Neural progenitor cell (in vitro differentiated cells): ENCODE results near the gene PRELP. TPM values are rescaled to one million over a fixed set of nuclear protein-coding genes. Genes with fewer than 3 reads are reported as not detected.
A peak's percentile ranks its signal among the peaks of the same experiment; 100 is the strongest.

ENCODE experiments used
- DNase-seq: peaks from one replicate; pipeline ENCODE4 v3.0.0-alpha.2; 2016; ENCODE audit warnings: low spot score
- H2AFZ ChIP-seq: fragments of 200-600 bp; sonication (generic); replicated peaks from 2 replicates; pipeline ENCODE4 v1.6.1; 2016; ENCODE audit warnings: antibody characterized with exemption
- H3F3A ChIP-seq: fragments of 200-600 bp; sonication (generic); 2 replicates; pipeline ENCODE4 v1.6.1; 2016; ENCODE audit warnings: antibody characterized with exemption, low read depth
- H3K27ac ChIP-seq: fragments of 200-600 bp; sonication (generic); 2 replicates; pipeline ENCODE4 v1.5.1; 2016; ENCODE audit warnings: mild to moderate bottlenecking
- H3K27me3 ChIP-seq: fragments of 200-600 bp; sonication (generic); 2 replicates; pipeline ENCODE4 v1.6.1; 2016; ENCODE audit warnings: mild to moderate bottlenecking, moderate library complexity
- H3K36me3 ChIP-seq: fragments of 200-600 bp; sonication (generic); 2 replicates; pipeline ENCODE4 v1.5.1; 2016
- H3K4me1 ChIP-seq: fragments of 200-600 bp; sonication (generic); 2 replicates; pipeline ENCODE4 v1.6.1; 2016; ENCODE audit warnings: mixed run types
- H3K4me2 ChIP-seq: fragments of 200-600 bp; sonication (generic); 2 replicates; pipeline ENCODE4 v1.6.1; 2016
- H3K4me3 ChIP-seq: fragments of 200-600 bp; sonication (generic); 2 replicates; pipeline ENCODE4 v1.5.1; 2016
- H3K79me2 ChIP-seq: fragments of 200-600 bp; sonication (generic); 2 replicates; pipeline ENCODE4 v1.6.1; 2016; ENCODE audit warnings: low read depth
- H3K9ac ChIP-seq: fragments of 200-600 bp; sonication (generic); 2 replicates; pipeline ENCODE4 v1.6.1; 2016
- H3K9me3 ChIP-seq: fragments of 200-600 bp; sonication (generic); 2 replicates; pipeline ENCODE4 v1.5.1; 2016; ENCODE audit warnings: low read depth
- H4K20me1 ChIP-seq: fragments of 200-600 bp; sonication (generic); 2 replicates; pipeline ENCODE4 v1.6.1; 2016; ENCODE audit warnings: low read depth
- H3K27ac Mint-ChIP-seq: 3 replicates; pipeline ENCODE4 v1.8.0; 2021; ENCODE audit warnings: mixed read lengths
- H3K27me3 Mint-ChIP-seq: 2 replicates; pipeline ENCODE4 v1.8.0; 2022; ENCODE audit warnings: low read depth, mild to moderate bottlenecking, inconsistent platforms, moderate library complexity, mixed read lengths; ENCODE audit not compliant: insufficient read depth
- H3K36me3 Mint-ChIP-seq: 3 replicates; pipeline ENCODE4 v1.8.0; 2021; ENCODE audit warnings: mixed read lengths
- H3K4me1 Mint-ChIP-seq: 3 replicates; pipeline ENCODE4 v1.8.0; 2021; ENCODE audit warnings: mixed read lengths
- H3K4me3 Mint-ChIP-seq: 3 replicates; pipeline ENCODE4 v1.8.0; 2021; ENCODE audit warnings: mild to moderate bottlenecking, moderate library complexity, mixed read lengths
- H3K9me3 Mint-ChIP-seq: 3 replicates; pipeline ENCODE4 v1.8.0; 2020; ENCODE audit warnings: mixed read lengths
- CTCF ChIP-seq: fragments of 200-600 bp; sonication (generic); IDR thresholded peaks from 2 replicates; pipeline ENCODE4 v1.5.1; 2017; ENCODE audit warnings: antibody characterized with exemption, mild to moderate bottlenecking
- EZH2 ChIP-seq: fragments of 200-600 bp; sonication (generic); IDR thresholded peaks from 2 replicates; pipeline ENCODE4 v1.6.1; 2017; ENCODE audit warnings: antibody characterized with exemption, mild to moderate bottlenecking, moderate library complexity
- EZH2phosphoT487 ChIP-seq: fragments of 200-600 bp; sonication (generic); IDR thresholded peaks from 2 replicates; pipeline ENCODE4 v1.6.1; 2017; ENCODE audit warnings: antibody characterized with exemption
- total RNA-seq: library from RNA; depleted of rRNA; stranded (reverse); fragments of >200 nt; gene quantifications from 2 replicates; pipeline ENCODE4 v1.2.3, GENCODE V29; 2015; ENCODE audit warnings: low replicate concordance

The PRELP gene
- total RNA-seq, 1 donor from 2014 or later: 0.26 TPM

GRCh38 chr1:203480084-203480483 lies 4.5 kb downstream of the PRELP start:
- no peaks in the 10 kb centered on the region for H3K9me3 ChIP-seq
- H3K36me3 Mint-ChIP-seq: peaks cover 3% of the 10 kb centered on the region
- no peaks in the 10 kb centered on the region for H3K9me3 Mint-ChIP-seq
- H3K27me3 Mint-ChIP-seq: peaks cover 6% of the 10 kb centered on the region
- H2AFZ ChIP-seq: no peak overlapping the region
- no peak overlapping the region for H3K4me2 ChIP-seq
- TF ChIP-seq EZH2phosphoT487 (no peak), CTCF (no peak), EZH2 (no peak)
- H3K4me3 Mint-ChIP-seq: no peak overlapping the region
- DNase-seq: no peak
- peaks cover 23% of the 10 kb centered on the region for H3F3A ChIP-seq
- H4K20me1 ChIP-seq: no peaks in the 10 kb centered on the region
- no peak overlapping the region for H3K27ac ChIP-seq
- H3K4me3 ChIP-seq: no peak overlapping the region
- no peaks in the 10 kb centered on the region for H3K79me2 ChIP-seq
- H3K27me3 ChIP-seq: no peaks in the 10 kb centered on the region
- H3K4me1 ChIP-seq: peaks cover 31% of the 10 kb centered on the region
- H3K9ac ChIP-seq: no peak overlapping the region
- H3K4me1 Mint-ChIP-seq: peaks cover 34% of the 10 kb centered on the region
- H3K36me3 ChIP-seq: no peaks in the 10 kb centered on the region
- H3K27ac Mint-ChIP-seq: peak overlapping the region; percentile 29

- Histone ChIP-seq H2AFZ (no peak overlapping the region), H3K9ac (no peak overlapping the region), H4K20me1 (no peaks in the 10 kb centered on the region), H3K79me2 (no peaks in the 10 kb centered on the region), H3K4me2 (no peak overlapping the region), H3K4me3 (no peak overlapping the region), H3F3A (peaks cover 20% of the 10 kb centered on the region), H3K36me3 (no peaks in the 10 kb centered on the region), H3K27me3 (no peaks in the 10 kb centered on the region), H3K4me1 (peaks cover 26% of the 10 kb centered on the region), H3K9me3 (no peaks in the 10 kb centered on the region), H3K27ac (no peak overlapping the region)
- peak overlapping the region; percentile 71 for H3K27ac Mint-ChIP-seq
- no peak for TF ChIP-seq EZH2
- TF ChIP-seq CTCF: no peak
- TF ChIP-seq EZH2phosphoT487: no peak
- H3K36me3 Mint-ChIP-seq: peaks cover 3% of the 10 kb centered on the region
- H3K27me3 Mint-ChIP-seq: peaks cover 6% of the 10 kb centered on the region
- H3K9me3 Mint-ChIP-seq: no peaks in the 10 kb centered on the region
- H3K4me3 Mint-ChIP-seq: no peak overlapping the region
- peaks cover 30% of the 10 kb centered on the region for H3K4me1 Mint-ChIP-seq
- no peak for DNase-seq
These were observed 5.0 kb downstream of the PRELP start for GRCh38 chr1:203480525-203481084.

GRCh38 chr1:203481196-203481595 lies 5.6 kb downstream of the PRELP start:
- Histone ChIP-seq H3K9ac (no peak overlapping the region), H3K27ac (no peak overlapping the region), H3K27me3 (no peaks in the 10 kb centered on the region), H3K9me3 (no peaks in the 10 kb centered on the region), H3F3A (peaks cover 14% of the 10 kb centered on the region), H3K79me2 (no peaks in the 10 kb centered on the region), H3K4me2 (no peak overlapping the region), H4K20me1 (no peaks in the 10 kb centered on the region), H3K36me3 (no peaks in the 10 kb centered on the region), H3K4me1 (peaks cover 20% of the 10 kb centered on the region), H2AFZ (no peak overlapping the region), H3K4me3 (no peak overlapping the region)
- Mint-ChIP-seq H3K27ac (no peak overlapping the region), H3K4me3 (no peak overlapping the region), H3K9me3 (peaks cover under 1% of the 10 kb centered on the region), H3K4me1 (peaks cover 24% of the 10 kb centered on the region), H3K36me3 (peaks cover 3% of the 10 kb centered on the region), H3K27me3 (peaks cover 6% of the 10 kb centered on the region)
- no peak for DNase-seq
- TF ChIP-seq EZH2: no peak
- TF ChIP-seq CTCF: no peak
- TF ChIP-seq EZH2phosphoT487: no peak
